ENCODE data around the gene ASB15. TPM values are rescaled to one million over a fixed set of nuclear protein-coding genes. Genes with fewer than 3 reads are reported as not detected.
A peak's percentile ranks its signal among the peaks of the same experiment; 100 is the strongest.

The ASB15 gene
- total RNA-seq, 4 donors from 2014 or later, result not detected

- DNase-seq (ENCODE audit: low spot score in 2 of 2), result no peak
- no peak for TF ChIP-seq POLR2A (IDR thresholded peaks at IDR 0.05)
- no peak for TF ChIP-seq CTCF (IDR thresholded peaks at IDR 0.05)
- TF ChIP-seq EP300 (IDR thresholded peaks at IDR 0.05), result no peak
- Histone ChIP-seq H3K27ac (no peak overlapping the region), H3K4me3 (no peak overlapping the region), H3K9me3 (no peaks in the 10 kb centered on the region), H3K36me3 (no peaks in the 10 kb centered on the region), H3K4me1 (no peaks in the 10 kb centered on the region), H3K27me3 (no peaks in the 10 kb centered on the region)
These were observed 22.2 kb upstream of the ASB15 start for GRCh38 chr7:123579416-123579815.

- no peak for DNase-seq (ENCODE audit: low spot score in 2 of 2)
- Histone ChIP-seq H3K27ac (no peak overlapping the region), H3K27me3 (no peaks in the 10 kb centered on the region), H3K36me3 (no peaks in the 10 kb centered on the region), H3K4me3 (no peak overlapping the region), H3K4me1 (no peaks in the 10 kb centered on the region), H3K9me3 (no peaks in the 10 kb centered on the region)
- TF ChIP-seq EP300 (IDR thresholded peaks at IDR 0.05) (no peak), CTCF (IDR thresholded peaks at IDR 0.05) (peak; percentile 24 to 49 (median 40)), POLR2A (IDR thresholded peaks at IDR 0.05) (no peak)
- 27 to 51% methylated on average over 8 of the region's 8 CpGs for WGBS, 2 donors
These were observed 21.0 kb upstream of the ASB15 start for GRCh38 chr7:123580406-123581161.

GRCh38 chr7:123581162-123581459 is 20.5 kb upstream of the ASB15 start:
- Histone ChIP-seq H3K9me3 (no peaks in the 10 kb centered on the region), H3K4me3 (no peak overlapping the region), H3K27ac (no peak overlapping the region), H3K36me3 (no peaks in the 10 kb centered on the region), H3K27me3 (no peaks in the 10 kb centered on the region), H3K4me1 (no peaks in the 10 kb centered on the region)
- TF ChIP-seq EP300 (IDR thresholded peaks at IDR 0.05) (no peak), POLR2A (IDR thresholded peaks at IDR 0.05) (no peak), CTCF (IDR thresholded peaks at IDR 0.05) (no peak)
- 29 to 38% methylated on average over 2 of the region's 2 CpGs for WGBS, 2 donors
- DNase-seq (ENCODE audit: low spot score in 2 of 2), result no peak

GRCh38 chr7:123583821-123584220 is 17.8 kb upstream of the ASB15 start:
- no peak overlapping the region for H3K27ac ChIP-seq
- H3K9me3 ChIP-seq, result no peaks in the 10 kb centered on the region
- DNase-seq (ENCODE audit: low spot score in 2 of 2), result no peak
- WGBS, 2 donors, result 87 to 94% methylated on average over 4 of the region's 4 CpGs
- H3K4me1 ChIP-seq, result no peaks in the 10 kb centered on the region
- H3K4me3 ChIP-seq, result no peak overlapping the region
- TF ChIP-seq CTCF (IDR thresholded peaks at IDR 0.05) (no peak), POLR2A (IDR thresholded peaks at IDR 0.05) (no peak), EP300 (IDR thresholded peaks at IDR 0.05) (no peak)
- H3K27me3 ChIP-seq, result no peaks in the 10 kb centered on the region
- no peaks in the 10 kb centered on the region for H3K36me3 ChIP-seq

GRCh38 chr7:123588376-123588775 is 13.2 kb upstream of the ASB15 start:
- H3K4me3 ChIP-seq, result no peak overlapping the region
- no peaks in the 10 kb centered on the region for H3K9me3 ChIP-seq
- WGBS, 2 donors, result 87 to 97% methylated on average over 2 of the region's 2 CpGs
- H3K4me1 ChIP-seq, result no peaks in the 10 kb centered on the region
- no peaks in the 10 kb centered on the region for H3K27me3 ChIP-seq
- TF ChIP-seq CTCF (IDR thresholded peaks at IDR 0.05), result no peak
- no peak for TF ChIP-seq EP300 (IDR thresholded peaks at IDR 0.05)
- TF ChIP-seq POLR2A (IDR thresholded peaks at IDR 0.05), result no peak
- H3K27ac ChIP-seq, result no peak overlapping the region
- no peak for DNase-seq (ENCODE audit: low spot score in 2 of 2)
- no peaks in the 10 kb centered on the region for H3K36me3 ChIP-seq
